SK-N-MC (cell line): Measurements from ENCODE around the gene AMZ2.
"Not testable (repeated sequence)": the region's sequence is repeated elsewhere in the genome, so short reads cannot be mapped to it uniquely, and the experiment has no call there.

Experiments
- EZH2 ChIP-seq: fragments of 200-600 bp; sonication (generic); IDR thresholded peaks from one replicate; pipeline ENCODE4 v1.6.1; 2017; ENCODE audit warnings: antibody characterized with exemption
- FOXP2 ChIP-seq: optimal IDR thresholded peaks from 2 replicates; pipeline ENCODE3; 2011; ENCODE audit warnings: mild to moderate bottlenecking, moderate library complexity; ENCODE audit not compliant: insufficient read depth; ENCODE audit errors: extremely low read length, control extremely low read depth
- POLR2AphosphoS5 ChIP-seq: IDR thresholded peaks from 2 replicates; pipeline ENCODE4 v1.6.1; 2012; ENCODE audit warnings: mild to moderate bottlenecking, low read depth, low read length, borderline replicate concordance

DNA sequence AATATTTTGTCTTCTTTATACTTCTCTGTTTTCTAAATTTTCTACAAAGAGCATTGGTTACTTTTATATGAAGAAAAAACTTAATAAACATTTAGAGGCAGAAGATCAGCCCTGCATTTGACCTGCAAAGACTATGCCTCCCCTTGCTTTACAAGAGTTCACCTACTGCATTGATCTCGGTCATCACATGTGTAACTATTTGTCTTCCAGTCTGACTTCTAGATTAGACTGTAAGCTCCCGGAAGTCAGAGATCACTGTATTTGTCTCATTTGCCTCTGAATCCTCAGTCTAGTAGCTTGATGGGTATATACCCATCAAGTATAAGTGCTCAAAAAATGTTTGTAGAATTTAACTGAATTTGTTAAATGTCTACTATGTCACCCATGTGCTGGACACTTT, 27.7 kb upstream of the AMZ2 start:
- not testable (repeated sequence) for TF ChIP-seq EZH2, POLR2AphosphoS5, FOXP2
